ENCODE measurements around the gene HMGN1.

HMGN1 gene

GRCh38 chr21:39346206-39346605 lies 2.7 kb downstream of the HMGN1 start:
- TF ChIP-seq TAF1 (IDR thresholded peaks at IDR 0.05; ENCODE audit: borderline replicate concordance, insufficient read depth, low read length): no peak
- no peak for TF ChIP-seq SIN3A (IDR thresholded peaks at IDR 0.05; ENCODE audit: borderline replicate concordance, insufficient read depth, low read length)
- no peak for TF ChIP-seq POLR2AphosphoS5 (IDR thresholded peaks at IDR 0.05; ENCODE audit: low read depth, low read length)
- no peak for TF ChIP-seq REST (IDR thresholded peaks at IDR 0.05; ENCODE audit: insufficient read depth in 1 of 2, low read depth in 2 of 2, low read length in 2 of 2)
- TF ChIP-seq FOXP2 (optimal IDR thresholded peaks at IDR 0.05; ENCODE audit: borderline replicate concordance, extremely low read depth, extremely low read length, insufficient read depth): no peak

GRCh38 chr21:39345440-39345839 lies 3.4 kb downstream of the HMGN1 start:
- no peak; the same call in 1 of the 2 replicates for TF ChIP-seq POLR2AphosphoS5 (IDR thresholded peaks at IDR 0.05; ENCODE audit: low read depth, low read length)
- no peak for TF ChIP-seq TAF1 (IDR thresholded peaks at IDR 0.05; ENCODE audit: borderline replicate concordance, insufficient read depth, low read length)
- TF ChIP-seq FOXP2 (optimal IDR thresholded peaks at IDR 0.05; ENCODE audit: borderline replicate concordance, extremely low read depth, extremely low read length, insufficient read depth): no peak
- no peak for TF ChIP-seq REST (IDR thresholded peaks at IDR 0.05; ENCODE audit: insufficient read depth in 1 of 2, low read depth in 2 of 2, low read length in 2 of 2)
- no peak for TF ChIP-seq SIN3A (IDR thresholded peaks at IDR 0.05; ENCODE audit: borderline replicate concordance, insufficient read depth, low read length)

GRCh38 chr21:39344848-39345247 lies 4.0 kb downstream of the HMGN1 start:
- TF ChIP-seq REST (IDR thresholded peaks at IDR 0.05; ENCODE audit: insufficient read depth in 1 of 2, low read depth in 2 of 2, low read length in 2 of 2) (no peak), FOXP2 (optimal IDR thresholded peaks at IDR 0.05; ENCODE audit: borderline replicate concordance, extremely low read depth, extremely low read length, insufficient read depth) (no peak), TAF1 (IDR thresholded peaks at IDR 0.05; ENCODE audit: borderline replicate concordance, insufficient read depth, low read length) (no peak), SIN3A (IDR thresholded peaks at IDR 0.05; ENCODE audit: borderline replicate concordance, insufficient read depth, low read length) (no peak), POLR2AphosphoS5 (IDR thresholded peaks at IDR 0.05; ENCODE audit: low read depth, low read length) (no peak; the same call in 1 of the 2 replicates)

GRCh38 chr21:39341249-39341923 lies 7.5 kb downstream of the HMGN1 start:
- TF ChIP-seq FOXP2 (optimal IDR thresholded peaks at IDR 0.05; ENCODE audit: borderline replicate concordance, extremely low read depth, extremely low read length, insufficient read depth) (no peak), SIN3A (IDR thresholded peaks at IDR 0.05; ENCODE audit: borderline replicate concordance, insufficient read depth, low read length) (no peak)

- TF ChIP-seq SIN3A (IDR thresholded peaks at IDR 0.05; ENCODE audit: borderline replicate concordance, insufficient read depth, low read length): no peak
- TF ChIP-seq TAF1 (IDR thresholded peaks at IDR 0.05; ENCODE audit: borderline replicate concordance, insufficient read depth, low read length): no peak
- no peak for TF ChIP-seq REST (IDR thresholded peaks at IDR 0.05; ENCODE audit: insufficient read depth in 1 of 2, low read depth in 2 of 2, low read length in 2 of 2)
- TF ChIP-seq FOXP2 (optimal IDR thresholded peaks at IDR 0.05; ENCODE audit: borderline replicate concordance, extremely low read depth, extremely low read length, insufficient read depth): no peak
- no peak for TF ChIP-seq POLR2AphosphoS5 (IDR thresholded peaks at IDR 0.05; ENCODE audit: low read depth, low read length)
Measured at GRCh38 chr21:39340687-39341086, 8.2 kb downstream of the HMGN1 start.
